Right atrium auricular region (tissue), 2 donors: Measurements from ENCODE around the gene FBXO3. TPM values are rescaled to one million over a fixed set of nuclear protein-coding genes. Genes with fewer than 3 reads are reported as not detected.

Experiments used
- DNase-seq: peaks from one replicate; pipeline ENCODE4 v3.0.0-alpha.2; 2019; ENCODE audit warnings: low spot score
- H3K27ac ChIP-seq, 2 donors: fragments of 200-600 bp; sonication (generic); 1 replicate in 1 of 2; 2 replicates in 1 of 2; pipeline ENCODE4 v1.5.1; 2016 to 2019
- H3K27me3 ChIP-seq, 2 donors: fragments of 200-600 bp; sonication (generic); one replicate each; pipeline versions ENCODE4 v1.5.1 to v1.6.0; 2017 to 2019
- H3K36me3 ChIP-seq: fragments of 200-600 bp; sonication (generic); one replicate; pipeline ENCODE4 v1.5.1; 2016
- H3K4me1 ChIP-seq, 2 donors: fragments of 200-600 bp; sonication (generic); one replicate each; pipeline versions ENCODE4 v1.5.1 to v1.6.0; 2017 to 2019
- H3K4me3 ChIP-seq, 2 donors: fragments of 200-600 bp; sonication (generic); 1 replicate in 1 of 2; 2 replicates in 1 of 2; pipeline ENCODE4 v1.5.1; 2017 to 2019; ENCODE audit warnings: mild to moderate bottlenecking in 1 of 2, moderate library complexity in 1 of 2
- H3K9me3 ChIP-seq, 2 donors: fragments of 200-600 bp; sonication (generic); one replicate each; pipeline ENCODE4 v1.5.1; 2019
- CTCF ChIP-seq, 2 donors: fragments of 200-600 bp; sonication (generic); IDR thresholded peaks; one replicate each; pipeline ENCODE4 v1.5.1; 2019; ENCODE audit warnings: antibody characterized with exemption in 2 of 2
- total RNA-seq, 2 donors: library from RNA; depleted of rRNA; stranded (reverse); fragments of >200 nt; gene quantifications; one replicate each; pipeline ENCODE4 v1.1.0, GENCODE V29; 2016

The FBXO3 gene
- total RNA-seq, 2 donors from 2014 or later = 30.7 to 47.9 TPM

GRCh38 chr11:33697997-33698396 is 76.3 kb downstream of the FBXO3 start:
- Histone ChIP-seq H3K4me3 (no peak overlapping the region), H3K36me3 (no peaks in the 10 kb centered on the region), H3K4me1 (peaks cover 0 to 38% of the 10 kb centered on the region in 2 donors), H3K27ac (no peak overlapping the region), H3K9me3 (no peaks in the 10 kb centered on the region), H3K27me3 (no peaks in the 10 kb centered on the region)
- no peak for TF ChIP-seq CTCF (IDR thresholded peaks at IDR 0.05)
- no peak for DNase-seq

- H3K27me3 ChIP-seq = no peaks in the 10 kb centered on the region
- peaks cover 0 to 38% of the 10 kb centered on the region in 2 donors for H3K4me1 ChIP-seq
- H3K9me3 ChIP-seq = no peaks in the 10 kb centered on the region
- TF ChIP-seq CTCF (IDR thresholded peaks at IDR 0.05) = no peak
- H3K36me3 ChIP-seq = no peaks in the 10 kb centered on the region
- DNase-seq = no peak
- H3K27ac ChIP-seq = no peak overlapping the region
- no peak overlapping the region for H3K4me3 ChIP-seq
These were observed 77.2 kb downstream of the FBXO3 start for GRCh38 chr11:33696931-33697638.

GRCh38 chr11:33696411-33696810 is 77.9 kb downstream of the FBXO3 start:
- TF ChIP-seq CTCF (IDR thresholded peaks at IDR 0.05) = no peak
- H3K9me3 ChIP-seq = no peaks in the 10 kb centered on the region
- no peaks in the 10 kb centered on the region for H3K27me3 ChIP-seq
- peaks cover 0 to 38% of the 10 kb centered on the region in 2 donors for H3K4me1 ChIP-seq
- no peaks in the 10 kb centered on the region for H3K36me3 ChIP-seq
- no peak overlapping the region for H3K27ac ChIP-seq
- no peak overlapping the region for H3K4me3 ChIP-seq
- no peak for DNase-seq

- no peaks in the 10 kb centered on the region for H3K9me3 ChIP-seq
- H3K36me3 ChIP-seq = no peaks in the 10 kb centered on the region
- H3K27ac ChIP-seq = peak overlapping the region; percentile 35 to 46
- peaks cover 0 to 41% of the 10 kb centered on the region in 2 donors for H3K4me1 ChIP-seq
- no peak overlapping the region for H3K4me3 ChIP-seq
- no peaks in the 10 kb centered on the region for H3K27me3 ChIP-seq
- DNase-seq = no peak
- TF ChIP-seq CTCF (IDR thresholded peaks at IDR 0.05) = no peak
These were observed 79.2 kb downstream of the FBXO3 start for GRCh38 chr11:33695051-33695566.

- Histone ChIP-seq H3K9me3 (no peaks in the 10 kb centered on the region), H3K4me1 (peaks cover 0 to 41% of the 10 kb centered on the region in 2 donors), H3K27me3 (no peaks in the 10 kb centered on the region), H3K27ac (peak overlapping the region; percentile 35 to 46), H3K4me3 (no peak overlapping the region), H3K36me3 (no peaks in the 10 kb centered on the region)
- no peak for TF ChIP-seq CTCF (IDR thresholded peaks at IDR 0.05)
- no peak for DNase-seq
These were observed 79.8 kb downstream of the FBXO3 start for GRCh38 chr11:33694346-33695050.
